Stomach (tissue), 9 donors: Measurements from ENCODE around the gene RTN4R. TPM values are rescaled to one million over a fixed set of nuclear protein-coding genes. Genes with fewer than 3 reads are reported as not detected.
"Not testable (repeated sequence)": the region's sequence is repeated elsewhere in the genome, so short reads cannot be mapped to it uniquely, and the experiment has no call there.

Experiments
- DNase-seq, 2 donors: peaks; one replicate each; pipeline versions ENCODE4 v3.0.0 to v3.0.0-alpha.2; 2013 to 2019
- H3K27ac ChIP-seq, 5 donors: fragments of 200-600 bp in 4 of 5; sonication (generic) in 4 of 5; one replicate each; pipeline ENCODE4 v1.5.1; 2013 to 2019; ENCODE audit warnings: mild to moderate bottlenecking in 1 of 5, moderate library complexity in 1 of 5
- H3K27me3 ChIP-seq, 3 donors: fragments of 200-600 bp; sonication (generic); one replicate each; pipeline ENCODE4 v1.5.1; 2017 to 2019; ENCODE audit warnings: mixed run types in 1 of 3
- H3K36me3 ChIP-seq, 4 donors: fragments of 200-600 bp; sonication (generic); 1 replicate in 3 of 4; 2 replicates in 1 of 4; pipeline ENCODE4 v1.5.1; 2016 to 2019
- H3K4me1 ChIP-seq, 4 donors: fragments of 200-600 bp; sonication (generic); one replicate each; pipeline ENCODE4 v1.5.1; 2016 to 2019
- H3K4me3 ChIP-seq, 4 donors: fragments of 200-600 bp; sonication (generic) in 3 of 4; one replicate each; pipeline ENCODE4 v1.5.1; 2016 to 2019; ENCODE audit warnings: mild to moderate bottlenecking in 1 of 4
- H3K9me3 ChIP-seq, 4 donors: fragments of 200-600 bp; sonication (generic); one replicate each; pipeline ENCODE4 v1.5.1; 2016 to 2019
- EP300 ChIP-seq: sonication (generic); formaldehyde crosslinking; IDR thresholded peaks from one replicate; pipeline ENCODE4 v1.6.1; 2017; ENCODE audit warnings: antibody characterized with exemption
- POLR2A ChIP-seq, 4 donors: fragments of 450-650 bp; IDR thresholded peaks; one replicate each; pipeline ENCODE4 v1.6.1; 2016; ENCODE audit warnings: antibody characterized with exemption in 4 of 4, control low read depth in 2 of 4, mild to moderate bottlenecking in 1 of 4, moderate library complexity in 1 of 4
- POLR2AphosphoS5 ChIP-seq, 3 donors: sonication (generic); formaldehyde crosslinking; IDR thresholded peaks; one replicate each; pipeline ENCODE4 v1.6.1; 2016; ENCODE audit warnings: antibody characterized with exemption in 3 of 3
- WGBS, 5 donors: extraction: QIAGEN DNeasy Blood & Tissue Kit in 3 of 5; methylation state at CpG; one replicate each; pipeline versions ENCODE4 v1.1.5 to v1.1.7; 2013 to 2018; 5-methylcytosine and 5-hydroxymethylcytosine counted together
- intact Hi-C: fragments of 100-400 bp; cut with DNase I; formaldehyde crosslinking; loops from one replicate; pipeline ENCODE4 v1.15.1; 2023; ENCODE audit warnings: low total_unique reads
- polyA plus RNA-seq, 3 donors: library from polyadenylated mRNA; stranded (reverse); fragments of 200-250 nt; gene quantifications; one replicate each; pipeline ENCODE4 v1.2.3, GENCODE V29; 2013
- total RNA-seq, 5 donors: library from RNA; depleted of rRNA; stranded (reverse); fragments of >200 nt; gene quantifications; one replicate each; pipeline versions ENCODE4 v1.1.0 to v1.2.3, GENCODE V29; 2014 to 2016
- TF ChIP-seq, protein P1 (sequence below), 7 experiments: fragments of 450-650 bp in 4 of 7; fragments of 200-600 bp in 3 of 7; sonication (generic) in 3 of 7; IDR thresholded peaks; one replicate each; pipeline ENCODE4 v1.5.1; 2016 to 2019; ENCODE audit warnings: antibody characterized with exemption in 7 of 7, control low read depth in 2 of 7, mild to moderate bottlenecking in 1 of 7
- donor health status: healthy with polysubstance abuse.
- donor health status: Bipolar disorder and iron deficiency.
- donor health status: healthy.

Gene RTN4R
- total and polyA plus RNA-seq, 8 donors: 0.92 to 2.2 (median 1.7) TPM; not detected in 3

- Histone ChIP-seq H3K9me3 (no peaks in the 10 kb centered on the region), H3K4me3 (no peak overlapping the region), H3K36me3 (peaks cover 0 to 32% (median 12%) of the 10 kb centered on the region in 4 donors), H3K27ac (no peak overlapping the region), H3K4me1 (peaks cover 0 to 20% (median 4%) of the 10 kb centered on the region in 4 donors), H3K27me3 (no peaks in the 10 kb centered on the region)
- no peak for TF ChIP-seq POLR2AphosphoS5 (IDR thresholded peaks at IDR 0.05)
- no peak for TF ChIP-seq EP300
- TF ChIP-seq POLR2A (IDR thresholded peaks at IDR 0.05): no peak
- TF ChIP-seq, protein P1, sequence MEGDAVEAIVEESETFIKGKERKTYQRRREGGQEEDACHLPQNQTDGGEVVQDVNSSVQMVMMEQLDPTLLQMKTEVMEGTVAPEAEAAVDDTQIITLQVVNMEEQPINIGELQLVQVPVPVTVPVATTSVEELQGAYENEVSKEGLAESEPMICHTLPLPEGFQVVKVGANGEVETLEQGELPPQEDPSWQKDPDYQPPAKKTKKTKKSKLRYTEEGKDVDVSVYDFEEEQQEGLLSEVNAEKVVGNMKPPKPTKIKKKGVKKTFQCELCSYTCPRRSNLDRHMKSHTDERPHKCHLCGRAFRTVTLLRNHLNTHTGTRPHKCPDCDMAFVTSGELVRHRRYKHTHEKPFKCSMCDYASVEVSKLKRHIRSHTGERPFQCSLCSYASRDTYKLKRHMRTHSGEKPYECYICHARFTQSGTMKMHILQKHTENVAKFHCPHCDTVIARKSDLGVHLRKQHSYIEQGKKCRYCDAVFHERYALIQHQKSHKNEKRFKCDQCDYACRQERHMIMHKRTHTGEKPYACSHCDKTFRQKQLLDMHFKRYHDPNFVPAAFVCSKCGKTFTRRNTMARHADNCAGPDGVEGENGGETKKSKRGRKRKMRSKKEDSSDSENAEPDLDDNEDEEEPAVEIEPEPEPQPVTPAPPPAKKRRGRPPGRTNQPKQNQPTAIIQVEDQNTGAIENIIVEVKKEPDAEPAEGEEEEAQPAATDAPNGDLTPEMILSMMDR (IDR thresholded peaks at IDR 0.05): no peak
- intact Hi-C loops: no loop called here
- WGBS, 5 donors: 82 to 89% (median 86%) methylated on average over 12 to 14 of the region's 14 CpGs
- DNase-seq: peak in 1 of 2 donors; percentile 9
Observed at GRCh38 chr22:20312396-20313191, 44.5 kb upstream of the RTN4R start.

GRCh38 chr22:20311249-20312062, 43.3 kb upstream of the RTN4R start:
- H3K4me3 ChIP-seq, H3K27me3 ChIP-seq, H3K9me3 ChIP-seq, H3K27ac ChIP-seq, H3K4me1 ChIP-seq, DNase-seq, intact Hi-C loops: not testable (repeated sequence)
- H3K36me3 ChIP-seq: peaks cover 0 to 32% (median 12%) of the 10 kb centered on the region in 4 donors
- WGBS, 5 donors: 80 to 89% (median 86%) methylated on average over 14 to 17 of the region's 20 CpGs

DNA sequence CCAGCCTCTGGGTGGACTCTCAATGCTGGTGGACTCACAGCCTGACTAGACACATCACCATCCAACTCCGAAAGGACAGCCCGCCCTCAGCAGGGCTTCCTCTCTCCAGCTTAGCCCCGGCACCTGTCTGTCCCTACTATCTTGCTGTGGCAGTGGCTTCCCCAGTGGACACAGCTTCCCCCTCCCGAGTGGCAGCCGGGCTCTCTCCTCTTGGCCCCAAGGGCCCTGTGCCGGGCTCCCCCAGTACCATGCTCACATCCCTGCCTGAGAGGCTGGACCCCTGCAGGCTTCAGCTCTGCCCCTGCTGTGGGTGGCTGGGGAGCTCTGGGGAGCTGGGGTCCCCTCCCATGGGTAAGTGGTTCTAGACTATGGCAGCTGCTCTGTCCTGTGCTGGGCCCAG, 42.7 kb upstream of the RTN4R start:
- H3K4me1 ChIP-seq, H3K9me3 ChIP-seq, H3K27me3 ChIP-seq, DNase-seq, H3K27ac ChIP-seq, H3K4me3 ChIP-seq, intact Hi-C loops: not testable (repeated sequence)
- H3K36me3 ChIP-seq: peaks cover 0 to 31% (median 12%) of the 10 kb centered on the region in 4 donors
- 78 to 93% (median 86%) methylated on average over 6 of the region's 6 CpGs; no CpG with 5 or more reads in 1 of the 5 donors for WGBS, 5 donors

- intact Hi-C loops, H3K4me1 ChIP-seq, H3K27me3 ChIP-seq, H3K27ac ChIP-seq, H3K9me3 ChIP-seq, DNase-seq, H3K4me3 ChIP-seq: not testable (repeated sequence)
- WGBS, 5 donors: 60 to 95% (median 76%) methylated on average over 2 to 5 of the region's 7 CpGs; no CpG with 5 or more reads in 1 of the 5 donors
- peaks cover 0 to 25% (median 8%) of the 10 kb centered on the region in 4 donors for H3K36me3 ChIP-seq
Observed at GRCh38 chr22:20310180-20310579, 42.1 kb upstream of the RTN4R start.

GRCh38 chr22:20308806-20309650, 40.9 kb upstream of the RTN4R start:
- H3K4me1 ChIP-seq, DNase-seq, H3K4me3 ChIP-seq, H3K27ac ChIP-seq, H3K9me3 ChIP-seq, intact Hi-C loops: not testable (repeated sequence)
- WGBS, 5 donors: 84 to 89% (median 88%) methylated on average over 17 to 22 of the region's 22 CpGs
- Histone ChIP-seq H3K27me3 (peaks cover 0 to 20% (median 0%) of the 10 kb centered on the region in 3 donors), H3K36me3 (peaks cover 0 to 13% (median 0%) of the 10 kb centered on the region in 4 donors)

- intact Hi-C loops, H3K36me3 ChIP-seq, H3K27ac ChIP-seq, H3K4me3 ChIP-seq, H3K4me1 ChIP-seq, H3K9me3 ChIP-seq, DNase-seq: not testable (repeated sequence)
- H3K27me3 ChIP-seq: peaks cover 0 to 33% (median 0%) of the 10 kb centered on the region in 3 donors
- 73 to 87% (median 84%) methylated on average over 9 to 14 of the region's 14 CpGs for WGBS, 5 donors
Observed at GRCh38 chr22:20307448-20308447, 39.6 kb upstream of the RTN4R start.

DNA sequence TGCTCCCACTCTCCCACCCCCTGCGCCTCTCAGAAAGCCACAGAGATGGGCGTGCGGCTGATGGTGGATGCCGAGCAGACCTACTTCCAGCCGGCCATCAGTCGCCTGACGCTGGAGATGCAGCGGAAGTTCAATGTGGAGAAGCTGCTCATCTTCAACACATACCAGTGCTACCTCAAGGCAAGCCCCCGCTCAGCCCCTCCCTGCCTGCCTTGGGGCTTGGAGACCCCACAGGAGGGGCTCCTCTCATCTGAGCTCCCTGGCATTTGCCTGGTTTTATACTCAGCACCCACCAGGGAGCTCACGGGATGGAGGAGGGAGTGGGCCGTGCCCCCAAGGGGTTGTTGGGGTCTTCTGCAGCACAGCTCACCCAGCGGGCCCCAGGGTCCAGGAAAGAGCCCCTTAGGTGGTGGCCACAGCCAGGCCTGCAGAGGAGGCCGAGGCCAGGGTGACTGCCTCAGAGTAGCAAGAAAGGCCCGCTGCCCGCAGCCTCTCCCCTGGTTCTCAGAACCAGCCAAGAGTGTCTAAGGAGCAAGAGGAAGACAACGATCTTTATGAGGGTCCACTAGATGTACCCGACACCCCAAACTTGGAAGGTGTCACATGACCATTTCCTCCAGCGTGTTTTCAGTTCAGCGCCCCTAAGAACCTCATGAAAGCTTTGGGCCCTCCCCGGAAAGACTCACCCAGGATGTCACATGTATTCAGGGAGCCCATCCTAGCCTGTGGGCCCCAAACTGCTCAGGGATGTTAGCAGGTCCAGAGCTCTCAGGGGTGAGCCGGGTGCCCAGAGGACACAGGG, 38.7 kb upstream of the RTN4R start:
- H3K4me3 ChIP-seq, H3K9me3 ChIP-seq, DNase-seq, H3K36me3 ChIP-seq, H3K4me1 ChIP-seq, H3K27ac ChIP-seq, intact Hi-C loops: not testable (repeated sequence)
- WGBS, 5 donors: 87 to 94% (median 89%) methylated on average over 3 to 20 of the region's 21 CpGs
- peaks cover 0 to 42% (median under 1%) of the 10 kb centered on the region in 3 donors for H3K27me3 ChIP-seq
